Transverse colon (tissue), 3 donors: ENCODE measurements around the gene CEP250.

Experiments
- POLR2A ChIP-seq: fragments of 450-650 bp; IDR thresholded peaks from one replicate; pipeline ENCODE4 v1.6.1; 2016; ENCODE audit warnings: antibody characterized with exemption, mild to moderate bottlenecking, moderate library complexity
- TF ChIP-seq, protein P1 (sequence below), 5 experiments: fragments of 200-600 bp in 3 of 5; fragments of 450-650 bp in 2 of 5; sonication (generic) in 3 of 5; IDR thresholded peaks; 1 replicate in 2 of 5; 2 replicates in 3 of 5; pipeline ENCODE4 v1.5.1; 2016 to 2017; ENCODE audit warnings: antibody characterized with exemption in 5 of 5, inconsistent platforms in 3 of 5, mild to moderate bottlenecking in 2 of 5, moderate library complexity in 1 of 5

DNA sequence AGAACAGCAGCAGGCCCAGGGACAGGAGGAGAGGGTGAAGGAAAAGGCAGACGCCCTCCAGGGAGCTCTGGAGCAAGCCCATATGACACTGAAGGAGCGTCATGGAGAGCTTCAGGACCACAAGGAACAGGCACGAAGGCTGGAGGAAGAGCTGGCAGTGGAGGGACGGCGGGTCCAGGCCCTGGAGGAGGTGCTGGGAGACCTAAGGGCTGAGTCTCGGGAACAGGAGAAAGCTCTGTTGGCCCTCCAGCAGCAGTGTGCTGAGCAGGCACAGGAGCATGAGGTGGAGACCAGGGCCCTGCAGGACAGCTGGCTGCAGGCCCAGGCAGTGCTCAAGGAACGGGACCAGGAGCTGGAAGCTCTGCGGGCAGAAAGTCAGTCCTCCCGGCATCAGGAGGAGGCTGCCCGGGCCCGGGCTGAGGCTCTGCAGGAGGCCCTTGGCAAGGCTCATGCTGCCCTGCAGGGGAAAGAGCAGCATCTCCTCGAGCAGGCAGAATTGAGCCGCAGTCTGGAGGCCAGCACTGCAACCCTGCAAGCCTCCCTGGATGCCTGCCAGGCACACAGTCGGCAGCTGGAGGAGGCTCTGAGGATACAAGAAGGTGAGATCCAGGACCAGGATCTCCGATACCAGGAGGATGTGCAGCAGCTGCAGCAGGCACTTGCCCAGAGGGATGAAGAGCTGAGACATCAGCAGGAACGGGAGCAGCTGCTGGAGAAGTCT is 48.6 kb downstream of the CEP250 start:
- TF ChIP-seq, protein P1, sequence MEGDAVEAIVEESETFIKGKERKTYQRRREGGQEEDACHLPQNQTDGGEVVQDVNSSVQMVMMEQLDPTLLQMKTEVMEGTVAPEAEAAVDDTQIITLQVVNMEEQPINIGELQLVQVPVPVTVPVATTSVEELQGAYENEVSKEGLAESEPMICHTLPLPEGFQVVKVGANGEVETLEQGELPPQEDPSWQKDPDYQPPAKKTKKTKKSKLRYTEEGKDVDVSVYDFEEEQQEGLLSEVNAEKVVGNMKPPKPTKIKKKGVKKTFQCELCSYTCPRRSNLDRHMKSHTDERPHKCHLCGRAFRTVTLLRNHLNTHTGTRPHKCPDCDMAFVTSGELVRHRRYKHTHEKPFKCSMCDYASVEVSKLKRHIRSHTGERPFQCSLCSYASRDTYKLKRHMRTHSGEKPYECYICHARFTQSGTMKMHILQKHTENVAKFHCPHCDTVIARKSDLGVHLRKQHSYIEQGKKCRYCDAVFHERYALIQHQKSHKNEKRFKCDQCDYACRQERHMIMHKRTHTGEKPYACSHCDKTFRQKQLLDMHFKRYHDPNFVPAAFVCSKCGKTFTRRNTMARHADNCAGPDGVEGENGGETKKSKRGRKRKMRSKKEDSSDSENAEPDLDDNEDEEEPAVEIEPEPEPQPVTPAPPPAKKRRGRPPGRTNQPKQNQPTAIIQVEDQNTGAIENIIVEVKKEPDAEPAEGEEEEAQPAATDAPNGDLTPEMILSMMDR (IDR thresholded peaks at IDR 0.05), result no peak
- TF ChIP-seq POLR2A, result no peak
